AG04449 (cell line): ENCODE results near the gene PCDH19.

Source experiments
- CTCF ChIA-PET: fragments of 350-600 bp; formaldehyde crosslinking; extraction: SDS; loops from one replicate; lab custom pipeline; 2021; ENCODE audit warnings: antibody characterized with exemption; lab: Yijun Ruan, JAX
- POLR2A ChIA-PET: fragments of 400-600, 350-600 bp; formaldehyde crosslinking; extraction: SDS; loops from one replicate; lab custom pipeline; 2020; ENCODE audit warnings: antibody characterized with exemption, inconsistent platforms; lab: Yijun Ruan, JAX
- DNase-seq: peaks from one replicate; pipeline ENCODE4 v3.0.0-alpha.2; 2010; ENCODE audit warnings: low read depth, low spot score
- H3K4me3 ChIP-seq: 2 replicates; pipeline ENCODE4 v1.5.1; 2011; ENCODE audit warnings: low read depth, mild to moderate bottlenecking, control low read depth, low read length
- CTCF ChIP-seq: IDR thresholded peaks from one replicate; pipeline ENCODE4 v1.5.1; 2011; ENCODE audit warnings: mild to moderate bottlenecking, moderate library complexity, low read length, control low read depth, inconsistent platforms; ENCODE audit not compliant: insufficient read depth; ENCODE audit errors: missing control alignments

PCDH19 gene

GRCh38 chrX:100328351-100328750 is 81.7 kb downstream of the PCDH19 start:
- H3K4me3 ChIP-seq = no peak overlapping the region
- TF ChIP-seq CTCF = no peak
- no peak for DNase-seq
- POLR2A ChIA-PET = no interaction called here
- CTCF ChIA-PET = no interaction called here

- no peak overlapping the region for H3K4me3 ChIP-seq
- POLR2A ChIA-PET = no interaction called here
- DNase-seq = no peak
- no peak for TF ChIP-seq CTCF
- CTCF ChIA-PET = no interaction called here
These were observed 90.4 kb downstream of the PCDH19 start for GRCh38 chrX:100319716-100320115.

- ChIA-PET POLR2A (no interaction called here), CTCF (no interaction called here)
- H3K4me3 ChIP-seq = no peak overlapping the region
- TF ChIP-seq CTCF = no peak
- no peak for DNase-seq
These were observed 93.1 kb downstream of the PCDH19 start for GRCh38 chrX:100316987-100317386.

- CTCF ChIA-PET = no interaction called here
These were observed 94.5 kb downstream of the PCDH19 start for GRCh38 chrX:100315566-100315965.

GRCh38 chrX:100299559-100299958 is 110.5 kb downstream of the PCDH19 start:
- H3K4me3 ChIP-seq = no peak overlapping the region
- ChIA-PET POLR2A (no interaction called here), CTCF (no interaction called here)
- no peak for DNase-seq
- TF ChIP-seq CTCF = no peak

More at GRCh38 chrX:100315566-100315965, 94.5 kb downstream of the PCDH19 start:
- TF ChIP-seq CTCF = no peak
- no peak overlapping the region for H3K4me3 ChIP-seq
- DNase-seq = no peak
- POLR2A ChIA-PET = no interaction called here

- ChIA-PET CTCF (no interaction called here), POLR2A (no interaction called here)
- DNase-seq = no peak
- no peak for TF ChIP-seq CTCF
- H3K4me3 ChIP-seq = no peak overlapping the region
These were observed 112.3 kb downstream of the PCDH19 start for GRCh38 chrX:100297728-100298127.
